Right lobe of liver (tissue), 6 donors: ENCODE data around the gene AMIGO3. TPM values are rescaled to one million over a fixed set of nuclear protein-coding genes. Genes with fewer than 3 reads are reported as not detected.

Source experiments
- ATAC-seq, 4 donors: fragments of 200-7000 bp; cut with Tn5 transposase; one replicate each; pipeline ENCODE4 v1.9.1; 2020; ENCODE audit warnings: mild to moderate bottlenecking in 4 of 4, moderate library complexity in 4 of 4
- DNase-seq, 3 donors: peaks; one replicate each; pipeline ENCODE4 v3.0.0-alpha.2; 2020
- H3K27ac ChIP-seq, 3 donors: fragments of 200-600 bp; one replicate each; pipeline ENCODE4 v1.8.0; 2022
- H3K27me3 ChIP-seq, 2 donors: fragments of 200-600 bp; one replicate each; pipeline ENCODE4 v1.8.0; 2022
- H3K36me3 ChIP-seq, 4 donors: fragments of 200-600 bp; sonication (generic) in 1 of 4; one replicate each; pipeline versions ENCODE4 v1.5.1 to v1.8.0; 2017 to 2022; ENCODE audit warnings: control low read depth in 1 of 4
- H3K4me1 ChIP-seq, 4 donors: fragments of 200-600 bp; sonication (generic) in 1 of 4; one replicate each; pipeline versions ENCODE4 v1.5.1 to v1.8.0; 2017 to 2022; ENCODE audit warnings: control low read depth in 1 of 4
- H3K4me3 ChIP-seq, 3 donors: fragments of 200-600 bp; one replicate each; pipeline ENCODE4 v1.8.0; 2022
- H3K9me3 ChIP-seq, 4 donors: fragments of 200-600 bp; sonication (generic) in 1 of 4; one replicate each; pipeline versions ENCODE4 v1.5.1 to v1.8.0; 2017 to 2022; ENCODE audit warnings: control low read depth in 1 of 4
- CTCF ChIP-seq, 4 donors: fragments of 200-600 bp in 3 of 4; fragments of 450-650 bp in 1 of 4; IDR thresholded peaks; one replicate each; pipeline versions ENCODE4 v1.5.1 to v1.8.0; 2016 to 2022; ENCODE audit warnings: antibody characterized with exemption in 4 of 4, mild to moderate bottlenecking in 2 of 4
- POLR2A ChIP-seq: fragments of 450-650 bp; IDR thresholded peaks from one replicate; pipeline ENCODE4 v1.6.1; 2017; ENCODE audit warnings: antibody characterized with exemption, mild to moderate bottlenecking
- WGBS: methylation state at CpG from one replicate; pipeline ENCODE4 v1.1.6; 2018; ENCODE audit warnings: low coverage, low lambda C conversion rate; ENCODE audit not compliant: insufficient coverage; ENCODE audit errors: missing lambda C conversion rate; 5-methylcytosine and 5-hydroxymethylcytosine counted together
- intact Hi-C, 2 donors: fragments of 100-400 bp; cut with DNase I; formaldehyde crosslinking; loops; one replicate each; pipeline versions ENCODE4 v1.11.2 to v1.14.1; 2022
- total RNA-seq, 6 experiments: library from RNA; depleted of rRNA in 2 of 6; stranded (reverse); fragments of >200 nt in 2 of 6; fragmentation: NEBNext Ultra II Directional in 3 of 6; extraction: Animal tissue kit (Norgen Biotek cat#: 25700) in 3 of 6; gene quantifications; one replicate each; pipeline versions ENCODE4 v1.1.0 to v1.2.4, GENCODE V29; 2016 to 2023
- donor health status: DM: no; HTN: yes; CAD: no.
- donor health status: DM: no; HTN: no; CAD: no.
- donor health status: DM: no; HTN: no; CAD: no.
- donor health status: DM: no; HTN: yes; CAD: no.
- donor health status: DM: no; HTN: yes; CAD: no.

AMIGO3 gene
- total RNA-seq, 6 experiments from 2014 or later = 0.07 to 2.4 (median 0.64) TPM; not detected in 2

DNA sequence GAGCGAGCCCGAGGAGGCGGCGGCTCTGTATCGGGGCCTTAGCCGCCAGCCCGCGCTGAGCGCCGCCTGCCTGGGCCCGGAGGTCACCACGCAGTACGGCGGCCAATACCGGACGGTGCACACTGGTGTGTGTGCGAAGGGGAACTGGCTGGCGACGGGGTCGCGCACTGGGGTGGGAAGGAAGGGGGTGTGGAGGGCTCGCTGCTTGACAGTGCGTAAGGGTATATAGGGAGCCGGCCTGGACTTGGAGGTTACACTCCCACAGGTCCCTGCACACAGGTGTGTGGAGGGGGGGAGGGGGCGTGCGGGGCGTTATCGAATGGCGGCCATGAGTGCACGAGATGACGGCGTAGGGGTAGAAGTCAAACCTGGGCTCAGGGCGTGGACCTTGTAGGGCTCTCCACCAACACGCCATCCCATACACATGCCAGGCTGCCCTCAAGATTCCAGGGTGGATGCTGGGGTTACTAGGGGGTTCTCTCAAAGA, 44.9 kb downstream of the AMIGO3 start:
- Histone ChIP-seq H3K27ac (peak overlapping the region; percentile 16 to 90 (median 86)), H3K4me3 (peak overlapping the region; percentile 75 to 86 (median 84)), H3K36me3 (peaks cover 0 to 33% (median 14%) of the 10 kb centered on the region in 4 donors), H3K4me1 (peaks cover 0 to 45% (median 15%) of the 10 kb centered on the region in 4 donors), H3K27me3 (no peaks in the 10 kb centered on the region), H3K9me3 (no peaks in the 10 kb centered on the region)
- peak in 3 of 4 donors; percentile 0 to 1 (median 0) for ATAC-seq
- DNase-seq = peak in 1 of 3 donors; percentile 64
- intact Hi-C loops = loop anchor here in 1 of 2 donors (5.0 kb wide), 1 partner anchor 132 kb away; no protein-coding TSS in a partner anchor
- under 1% methylated on average over 26 of the region's 34 CpGs for WGBS
- no peak for TF ChIP-seq CTCF (IDR thresholded peaks at IDR 0.05)
- no peak for TF ChIP-seq POLR2A

DNA sequence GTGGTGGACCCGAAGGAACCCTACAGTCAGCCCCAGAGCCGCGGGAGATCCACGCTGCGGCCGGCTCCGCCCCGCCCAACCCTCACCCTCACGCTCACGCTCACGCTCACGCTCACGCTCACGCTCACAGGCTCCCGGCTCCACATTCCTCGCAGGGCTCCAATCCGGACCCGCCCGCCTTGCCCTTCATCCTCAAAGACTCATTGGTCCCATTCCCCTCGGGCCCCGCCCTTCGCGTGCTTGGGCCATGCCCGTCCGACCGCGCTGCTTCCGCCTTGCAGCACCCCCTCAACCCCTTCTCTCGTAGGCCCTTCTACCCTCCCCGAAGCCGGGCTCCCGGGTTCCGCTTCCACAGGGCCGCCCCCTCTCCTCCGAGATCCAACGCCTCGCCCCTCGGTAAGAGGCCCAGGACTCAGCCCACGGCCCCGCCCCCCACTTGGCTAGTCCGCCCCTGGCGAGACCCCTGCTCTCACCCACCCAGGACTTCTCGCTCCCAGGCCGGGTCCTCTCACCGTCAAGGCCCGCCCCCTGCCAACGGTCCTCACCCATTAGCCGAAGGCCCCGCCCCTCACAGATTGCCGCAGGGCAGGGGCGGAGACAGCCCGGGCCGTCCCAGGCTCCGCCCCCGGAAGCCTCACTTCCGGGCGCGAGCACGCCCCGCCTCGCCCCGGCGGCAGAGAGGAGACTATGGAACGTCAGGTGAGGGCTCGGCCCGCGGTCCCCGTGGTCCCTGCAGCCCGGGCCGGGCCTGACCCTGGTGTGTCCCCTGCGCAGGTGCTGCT, 45.6 kb downstream of the AMIGO3 start, which contains the start of gene APEH:
APEH (plus strand) TSS at position 637 of the 782 bp plus-strand sequence; CDS start at position 688, 51 bp downstream.
- intact Hi-C loops = loop anchor here in 1 of 2 donors (5.0 kb wide), 1 partner anchor 132 kb away; no protein-coding TSS in a partner anchor
- no peaks in the 10 kb centered on the region for H3K27me3 ChIP-seq
- DNase-seq = peak; percentile 98 to 99 (median 99)
- H3K27ac ChIP-seq = peak within 1 kb of the TSS; percentile 77 to 90 (median 86)
- peaks cover 0 to 27% (median 11%) of the 10 kb centered on the region in 4 donors for H3K36me3 ChIP-seq
- 0% methylated on average over 25 of the region's 71 CpGs for whole genome bisulfite sequencing
- H3K9me3 ChIP-seq = no peaks in the 10 kb centered on the region
- H3K4me3 ChIP-seq = peak within 1 kb of the TSS; percentile 75 to 86 (median 84)
- peaks cover 2 to 51% (median 18%) of the 10 kb centered on the region in 4 donors for H3K4me1 ChIP-seq
- ATAC-seq = peak; percentile 79 to 87 (median 82)
- TF ChIP-seq CTCF (IDR thresholded peaks at IDR 0.05) (no peak), POLR2A (peak; percentile 77)

DNA sequence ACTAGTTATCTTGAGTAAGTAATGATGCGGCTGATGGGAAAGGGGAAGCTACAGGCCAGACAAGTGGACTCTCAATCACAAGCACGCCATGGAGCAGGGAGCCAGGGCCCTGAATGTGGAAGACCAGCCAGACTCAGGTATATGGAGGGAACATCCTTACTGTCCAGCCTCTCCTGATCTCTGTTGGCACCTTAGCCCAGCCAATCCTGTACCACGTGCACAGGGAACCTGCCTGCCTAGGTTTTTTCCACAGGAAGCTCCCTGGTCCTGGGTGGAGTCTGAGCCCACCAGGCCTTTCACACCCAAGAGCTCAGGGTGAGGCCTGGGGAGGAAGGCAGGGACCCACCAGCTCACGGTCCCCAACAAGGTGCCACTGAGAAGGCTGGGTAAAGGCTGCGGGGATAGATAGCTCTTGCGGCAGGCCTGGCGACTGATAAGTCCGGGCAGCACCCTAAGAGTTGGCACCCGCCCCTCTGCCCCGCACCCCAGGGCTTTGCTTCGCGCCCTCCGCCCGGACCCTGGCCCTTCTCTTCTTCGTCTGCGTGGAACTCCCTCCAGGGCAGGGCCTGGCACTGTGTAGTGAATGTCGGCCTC, 46.3 kb downstream of the AMIGO3 start:
- intact Hi-C loops = loop anchor here in 1 of 2 donors (5.0 kb wide), 1 partner anchor 131 kb away; no protein-coding TSS in a partner anchor
- DNase-seq (no peak), ATAC-seq (peak; percentile 0 to 7 (median 0))
- Histone ChIP-seq H3K36me3 (peaks cover 0 to 20% (median 9%) of the 10 kb centered on the region in 4 donors), H3K9me3 (no peaks in the 10 kb centered on the region), H3K4me1 (peaks cover 2 to 58% (median 22%) of the 10 kb centered on the region in 4 donors), H3K27ac (peak overlapping the region; percentile 77 to 90 (median 86)), H3K4me3 (peak overlapping the region; percentile 75 to 86 (median 84)), H3K27me3 (no peaks in the 10 kb centered on the region)
- TF ChIP-seq POLR2A = no peak
- TF ChIP-seq CTCF (IDR thresholded peaks at IDR 0.05) = no peak
- 0% methylated on average over 1 of the region's 17 CpGs for WGBS
